ENCODE measurements around the gene NAT10.
"Not testable (repeated sequence)": the region's sequence is repeated elsewhere in the genome, so short reads cannot be mapped to it uniquely, and the experiment has no call there.

NAT10 gene

DNA sequence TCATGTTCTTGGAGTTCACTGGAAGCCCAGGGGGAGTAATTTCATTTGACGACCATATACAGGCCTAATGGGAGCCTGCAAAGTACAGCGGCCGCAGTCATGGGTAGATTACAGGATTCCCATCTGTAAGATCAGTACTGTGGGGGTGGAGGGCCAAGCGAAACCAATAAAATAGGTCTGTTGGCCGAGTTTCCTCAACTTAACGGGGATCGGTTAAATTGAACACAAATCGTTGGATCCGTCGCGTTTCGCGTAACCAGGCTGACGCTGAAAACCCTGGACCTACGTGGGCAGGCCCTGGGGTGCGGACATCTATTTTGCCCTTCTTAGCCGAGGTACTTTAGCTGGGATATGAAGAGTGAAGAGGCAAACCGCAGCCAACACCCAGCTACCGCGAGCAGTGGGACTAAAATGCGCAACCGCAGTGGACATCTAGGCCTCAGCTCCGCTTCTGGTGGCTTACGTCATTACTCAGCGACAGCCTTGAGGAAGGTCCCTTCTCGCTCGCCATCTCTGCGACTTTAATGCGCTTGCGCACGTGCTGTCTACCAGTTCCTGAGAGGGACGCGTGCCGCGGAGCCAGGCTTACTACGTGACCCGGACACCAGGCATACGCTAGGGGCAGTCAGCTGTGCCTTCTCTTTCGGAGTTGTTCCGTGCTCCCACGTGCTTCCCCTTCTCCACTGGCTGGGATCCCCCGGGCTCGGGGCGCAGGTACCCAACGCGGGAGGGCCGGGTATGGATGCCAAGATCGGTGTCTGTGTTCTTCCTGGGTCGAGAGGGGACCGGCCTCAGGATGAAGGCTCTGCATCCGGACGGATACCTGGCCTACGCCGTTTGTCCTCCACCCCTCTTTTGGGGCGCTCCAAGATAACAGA, at the start of gene NAT10:
TSS of gene NAT10 (plus strand) at position 551 of the 878 bp plus-strand sequence. CDS start 2,597 bp downstream, outside the sequence.
- DNase-seq (ENCODE audit: low spot score) = peak; percentile 98

- DNase-seq (ENCODE audit: low spot score) = no peak
These were observed 48.8 kb upstream of the NAT10 start for GRCh38 chr11:34056672-34057071.

DNA sequence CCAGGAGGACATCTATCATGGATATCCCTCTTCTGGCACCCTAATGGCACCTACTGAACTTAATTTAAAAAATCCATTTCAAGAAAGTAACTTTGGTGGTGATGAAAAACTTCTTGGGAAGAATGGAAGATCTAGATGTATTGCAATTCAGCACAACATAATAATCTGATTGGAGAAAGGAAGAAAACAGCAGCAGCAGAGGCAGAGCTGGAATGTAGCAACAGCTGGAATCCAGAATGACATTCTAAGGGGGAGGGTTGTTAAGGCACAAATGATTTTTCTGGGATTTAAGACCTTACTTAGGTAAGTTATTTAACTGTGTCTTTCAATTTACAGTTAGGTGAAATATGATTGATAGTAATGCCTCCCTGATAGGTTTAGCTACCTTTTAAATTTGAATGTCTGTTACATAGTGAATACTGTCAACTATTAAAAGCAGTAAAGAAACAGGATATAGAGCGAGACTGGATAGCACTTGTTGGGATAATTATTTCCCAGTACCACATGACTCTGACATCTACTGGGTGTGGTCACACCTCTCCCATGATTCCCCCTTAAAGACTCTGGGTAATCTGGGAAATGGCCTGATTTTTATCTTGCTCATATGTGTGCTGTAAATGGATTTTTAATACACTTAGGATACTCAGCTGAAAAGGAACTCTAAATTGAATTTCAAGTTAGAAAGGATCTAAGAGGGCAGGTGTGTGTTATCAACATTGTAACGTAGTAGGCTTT, 42.2 kb upstream of the NAT10 start:
- DNase-seq (ENCODE audit: low spot score) = no peak

- no peak for DNase-seq (ENCODE audit: low spot score)
These were observed 41.1 kb upstream of the NAT10 start for GRCh38 chr11:34064291-34064690.

- DNase-seq (ENCODE audit: low spot score) = no peak
These were observed 39.8 kb upstream of the NAT10 start for GRCh38 chr11:34065505-34066203.

GRCh38 chr11:34066766-34067165, 38.7 kb upstream of the NAT10 start:
- not testable (repeated sequence) for DNase-seq (ENCODE audit: low spot score)

DNA sequence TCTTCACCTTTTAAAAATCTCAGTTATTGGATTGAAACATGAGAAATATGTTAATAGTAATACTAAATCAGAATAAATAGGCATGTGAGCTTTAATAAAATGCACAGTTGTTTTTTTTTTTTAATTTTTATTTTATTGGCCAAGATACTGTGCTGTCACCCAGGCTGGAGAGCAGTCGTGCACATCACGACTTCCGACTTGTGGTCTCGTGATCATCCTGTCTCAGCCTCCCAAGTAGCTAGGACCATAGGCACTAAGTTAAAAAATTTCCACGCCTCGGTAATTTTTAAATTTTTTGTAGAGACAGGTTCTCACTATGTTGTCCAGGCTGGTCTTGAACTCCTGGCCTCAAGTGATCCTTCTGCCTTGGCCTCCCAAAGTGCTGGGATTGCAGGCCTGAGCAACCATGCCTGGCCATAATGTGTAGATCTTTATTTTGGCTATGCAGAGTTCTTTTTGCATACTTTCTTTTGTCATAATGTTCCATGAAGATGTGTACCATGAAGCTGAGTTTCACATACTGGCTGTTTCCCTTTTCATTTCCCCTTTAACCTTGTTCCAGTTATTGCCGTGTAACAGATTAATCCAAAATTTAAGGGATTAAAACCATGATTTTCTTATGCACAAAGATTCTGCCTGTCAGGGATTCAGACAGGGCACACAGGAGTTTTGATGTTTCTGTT, 37.9 kb upstream of the NAT10 start:
- no peak for DNase-seq (ENCODE audit: low spot score)

DNA sequence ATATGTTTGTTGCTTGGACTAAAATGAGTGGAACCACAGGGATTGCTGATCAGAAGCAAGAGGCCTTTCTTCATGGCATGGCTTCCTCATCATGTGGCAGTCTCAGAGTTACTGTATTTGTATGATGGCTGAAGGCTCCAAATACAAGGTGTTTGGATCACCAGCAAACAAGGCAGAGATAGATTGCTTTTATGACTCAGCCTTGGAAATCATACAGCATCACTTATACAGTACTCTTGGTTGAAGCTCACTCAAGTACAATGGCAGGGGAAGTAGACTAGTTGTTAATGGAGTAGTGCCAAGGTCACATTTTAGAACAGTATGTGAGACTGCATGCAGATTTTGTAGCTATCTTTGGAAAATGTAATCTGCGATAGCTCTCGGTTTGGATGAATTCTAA, 37.3 kb upstream of the NAT10 start:
- no peak for DNase-seq (ENCODE audit: low spot score)

DNA sequence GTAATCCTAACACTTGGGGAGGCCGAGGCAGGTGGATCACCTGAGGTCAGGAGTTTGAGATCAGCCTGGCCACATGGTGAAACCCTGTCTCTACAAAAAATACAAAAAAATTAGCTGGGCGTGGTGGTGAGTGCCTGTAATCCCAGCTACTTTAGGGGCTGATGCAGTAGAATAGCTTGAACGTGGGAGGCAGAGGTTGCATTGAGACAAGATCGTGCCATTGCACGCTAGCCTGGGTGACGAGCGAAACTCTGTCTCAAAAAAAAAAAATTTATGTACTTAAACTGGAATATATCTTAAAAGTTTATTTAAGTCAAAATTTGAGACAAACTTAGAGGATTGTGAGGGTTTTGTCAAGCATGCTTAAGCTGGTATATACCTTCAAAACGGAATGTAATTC, 34.1 kb upstream of the NAT10 start:
- not testable (repeated sequence) for DNase-seq (ENCODE audit: low spot score)

DNA sequence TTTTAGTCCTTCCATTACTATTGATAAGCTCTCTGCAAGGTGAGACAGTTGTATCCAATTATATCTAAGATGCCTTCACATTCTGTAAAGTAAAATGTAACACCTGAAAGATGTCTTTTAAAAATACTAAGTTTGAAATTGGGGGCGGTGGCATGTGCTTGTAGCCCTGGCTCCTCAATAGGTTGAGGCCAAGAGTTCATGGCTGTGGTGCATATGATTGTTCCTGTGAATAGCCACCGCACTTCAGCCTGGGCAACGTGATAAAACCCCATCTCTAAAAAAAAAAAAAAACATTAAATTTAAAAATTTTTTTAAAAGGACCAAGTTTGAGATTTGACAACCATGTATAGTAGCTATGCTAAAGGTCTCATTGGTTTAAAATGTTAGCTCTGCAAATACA, 33.4 kb upstream of the NAT10 start:
- no peak for DNase-seq (ENCODE audit: low spot score)

GRCh38 chr11:34072832-34073231, 32.6 kb upstream of the NAT10 start:
- DNase-seq (ENCODE audit: low spot score) = no peak

DNA sequence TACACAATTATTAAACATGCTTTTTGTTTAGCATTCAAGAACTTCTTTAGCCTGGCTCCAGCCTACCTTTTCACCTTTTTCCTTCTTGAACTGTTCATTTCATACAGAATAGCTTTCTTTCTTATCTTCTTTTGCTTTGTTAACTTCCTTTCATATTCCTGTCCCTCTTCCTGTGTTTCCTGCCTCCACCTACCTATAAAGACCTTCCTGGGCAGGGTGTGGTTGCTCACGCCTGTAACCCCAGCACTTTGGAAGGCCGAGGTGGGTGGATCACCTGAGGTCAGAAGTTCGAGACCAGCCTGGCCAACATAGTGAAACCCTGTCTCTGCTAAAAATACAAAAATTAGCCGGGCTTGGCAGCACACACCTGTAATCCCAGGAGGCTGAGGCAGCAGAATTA, 31.0 kb upstream of the NAT10 start:
- no peak for DNase-seq (ENCODE audit: low spot score)

- no peak for DNase-seq (ENCODE audit: low spot score)
These were observed 30.1 kb upstream of the NAT10 start for GRCh38 chr11:34075178-34075820.

DNA sequence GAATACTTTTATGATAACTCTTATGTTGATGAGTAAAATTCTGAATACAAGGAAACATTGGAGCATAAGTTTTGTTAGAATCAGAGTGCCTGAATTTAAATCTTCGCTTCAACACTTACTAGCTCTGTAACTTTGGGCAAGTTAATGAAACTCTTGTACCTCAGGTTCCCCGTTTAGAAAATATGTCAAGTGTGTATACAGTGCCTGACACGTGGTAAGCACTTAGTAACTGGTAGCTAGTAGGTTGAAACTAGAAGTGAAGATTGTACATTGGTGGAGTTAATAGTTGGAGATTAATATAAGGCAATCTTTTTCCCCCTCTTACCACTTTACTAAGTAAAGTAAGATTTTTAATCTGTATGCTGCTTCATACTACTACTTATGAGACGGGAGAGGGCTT, 24.8 kb upstream of the NAT10 start:
- DNase-seq (ENCODE audit: low spot score) = no peak

- no peak for DNase-seq (ENCODE audit: low spot score)
These were observed 20.8 kb upstream of the NAT10 start for GRCh38 chr11:34084637-34085036.

GRCh38 chr11:34086554-34087283, 18.7 kb upstream of the NAT10 start:
- no peak for DNase-seq (ENCODE audit: low spot score)

GRCh38 chr11:34091825-34092224, 13.6 kb upstream of the NAT10 start:
- no peak for DNase-seq (ENCODE audit: low spot score)

- not testable (repeated sequence) for DNase-seq (ENCODE audit: low spot score)
These were observed 10.5 kb upstream of the NAT10 start for GRCh38 chr11:34094900-34095299.

DNA sequence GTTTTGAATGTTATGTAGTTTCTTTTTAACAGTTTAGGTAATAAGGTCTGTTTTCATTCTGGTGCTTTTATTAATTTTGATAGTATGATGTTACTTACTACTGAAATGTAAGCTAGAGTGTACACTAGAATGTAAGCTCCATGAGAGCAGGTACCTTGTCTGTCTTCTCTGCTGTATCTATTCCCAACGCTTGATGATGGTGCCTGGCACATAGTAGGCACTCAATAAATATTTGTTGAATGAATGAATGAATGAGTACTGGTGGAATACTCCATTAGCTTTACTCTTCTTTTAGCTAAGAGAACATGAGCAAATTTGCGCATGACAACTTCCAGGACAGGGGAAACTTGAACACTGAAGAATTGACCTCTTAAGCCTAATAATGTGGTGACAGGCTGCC, 6.6 kb upstream of the NAT10 start:
- DNase-seq (ENCODE audit: low spot score) = no peak

- no peak for DNase-seq (ENCODE audit: low spot score)
These were observed 750 bp upstream of the NAT10 start for GRCh38 chr11:34104680-34105078.

GRCh38 chr11:34105957-34106504, 602 bp downstream of the NAT10 start:
- DNase-seq (ENCODE audit: low spot score) = no peak

Data from CD4-positive, alpha-beta T cell treated with Interleukin-6 at 100 ng/mL for 8 hours (primary cell).